Activated gamma-delta T cell treated with anti-CD3 and anti-CD28 coated beads, Interleukin-2, amount 50 U/mL, for 16 hours (primary cell): ENCODE data around the gene ARHGEF38.
"Not testable (repeated sequence)": the region's sequence is repeated elsewhere in the genome, so short reads cannot be mapped to it uniquely, and the experiment has no call there.

Experiments used
- DNase-seq: peaks from one replicate; pipeline ENCODE4 v3.0.0-alpha.2; 2020; ENCODE audit warnings: low read depth

ARHGEF38 gene

DNA sequence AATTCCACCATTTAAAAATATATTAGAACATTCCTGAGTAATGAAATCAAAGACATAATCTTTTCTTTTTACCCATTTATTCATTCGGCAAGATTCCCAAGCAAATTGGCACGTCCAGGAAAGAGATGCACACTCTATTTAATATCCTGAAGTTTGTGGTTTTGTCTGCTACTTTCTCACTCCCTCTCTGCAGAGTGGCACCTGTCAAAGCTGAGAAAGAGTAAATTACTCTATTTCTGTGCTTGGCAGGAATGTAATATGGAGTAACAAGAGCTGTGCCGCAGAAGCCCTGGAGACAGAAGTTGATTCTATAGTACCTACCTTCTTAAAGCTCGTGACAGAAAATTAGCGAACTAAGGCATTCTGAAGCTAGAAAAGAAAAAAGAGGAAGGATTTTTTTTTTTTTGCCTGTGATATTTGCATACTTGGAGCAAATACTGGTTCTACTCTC is 161.7 kb downstream of the ARHGEF38 start:
- DNase-seq: no peak

DNA sequence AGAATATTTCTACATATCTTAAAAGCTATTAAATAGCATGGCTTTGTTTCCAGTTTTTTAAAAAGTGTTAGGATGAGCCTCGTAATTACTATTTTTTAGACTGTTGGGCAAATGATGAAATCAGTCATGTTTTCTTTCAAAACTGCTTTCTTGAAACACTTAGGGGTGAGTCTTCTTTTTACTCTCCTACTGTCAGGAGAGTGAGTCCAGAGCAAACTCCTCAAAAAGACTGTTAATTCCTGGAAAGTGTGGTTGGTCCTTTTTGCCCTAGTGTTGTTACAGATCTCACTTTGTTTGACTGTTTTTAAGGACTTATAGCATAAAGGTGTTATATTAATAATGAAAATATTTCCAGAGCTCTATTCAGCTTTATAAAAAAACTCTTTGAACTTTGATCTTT is 162.5 kb downstream of the ARHGEF38 start:
- DNase-seq: no peak

DNA sequence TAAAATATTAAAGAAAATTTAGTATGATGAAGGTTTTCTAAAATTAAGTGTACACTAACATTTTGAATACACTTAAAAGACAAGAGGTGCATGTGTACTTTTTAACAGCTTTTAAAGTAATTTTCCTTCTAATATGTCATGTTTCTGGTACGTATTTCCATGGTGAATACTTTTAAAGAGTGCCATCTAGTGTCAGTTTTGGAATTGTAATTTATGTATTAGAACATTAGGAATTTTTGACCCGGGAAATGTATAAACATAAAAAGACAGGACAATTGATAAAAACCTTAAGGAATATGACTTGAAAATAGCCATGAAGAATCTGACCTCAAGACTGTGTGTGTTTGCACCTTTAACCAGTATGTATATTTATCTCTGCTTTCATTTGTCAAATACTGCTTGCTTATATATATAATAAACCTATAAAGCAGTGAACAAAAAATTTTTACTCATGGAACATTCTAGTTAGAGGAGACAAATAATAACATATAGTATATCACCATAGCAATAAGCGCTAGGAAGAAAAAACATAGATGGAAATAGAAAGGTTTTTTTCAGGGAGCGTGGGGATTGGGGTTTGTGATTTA is 163.4 kb downstream of the ARHGEF38 start:
- no peak for DNase-seq

DNA sequence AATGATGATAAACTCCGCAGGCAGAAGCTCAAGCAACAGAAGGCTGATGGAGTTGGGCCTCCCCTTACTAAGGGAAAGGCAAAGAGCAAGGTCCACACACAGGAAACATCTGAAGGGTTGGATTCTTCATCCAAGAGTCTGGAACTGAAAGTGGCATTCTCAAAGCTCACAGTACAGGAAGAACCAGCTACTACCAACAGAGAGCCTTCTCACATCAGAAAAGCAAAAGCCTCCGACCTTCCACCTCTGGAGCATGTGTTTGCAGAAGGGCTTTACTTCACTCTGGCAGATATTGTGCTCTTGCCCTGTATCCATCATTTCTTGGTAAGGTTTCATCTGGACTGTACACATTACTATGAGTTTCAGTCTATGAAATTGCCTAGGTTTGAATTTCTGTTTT is 166.8 kb downstream of the ARHGEF38 start:
- DNase-seq: no peak

DNA sequence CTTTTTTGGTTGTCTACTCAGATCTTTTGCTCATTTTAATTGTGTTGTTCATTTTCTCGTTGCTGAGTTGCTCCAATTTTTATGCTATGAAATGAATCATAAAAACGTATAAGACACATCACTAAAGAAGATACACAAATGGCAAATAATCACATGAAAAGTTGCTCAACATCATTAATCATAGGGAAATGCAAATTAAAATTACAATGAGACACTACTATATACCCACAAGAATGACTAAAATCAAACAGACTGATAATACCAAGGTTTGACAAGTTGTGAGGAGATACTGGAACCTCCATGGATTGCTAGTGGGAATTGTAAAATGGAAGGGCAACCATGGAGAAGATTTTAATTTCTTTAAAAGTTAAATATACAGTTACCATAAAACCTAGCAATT is 173.2 kb downstream of the ARHGEF38 start:
- DNase-seq: no peak

DNA sequence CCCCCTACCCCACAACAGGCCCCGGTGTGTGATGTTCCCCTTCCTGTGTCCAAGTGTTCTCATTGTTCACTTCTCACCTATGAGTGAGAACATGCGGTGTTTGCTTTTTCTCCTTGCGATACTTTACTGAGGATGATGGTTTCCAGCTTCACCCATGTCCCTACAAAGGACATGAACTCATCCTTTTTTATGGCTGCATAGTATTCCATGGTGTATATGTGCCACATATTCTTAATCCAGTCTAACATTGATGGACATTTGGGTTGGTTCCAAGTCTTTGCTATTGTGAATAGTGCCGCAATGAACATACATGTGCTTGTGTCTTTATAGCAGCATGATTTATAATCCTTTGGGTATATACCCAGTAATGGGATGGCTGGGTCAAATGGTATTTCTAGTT is 177.5 kb downstream of the ARHGEF38 start:
- DNase-seq: not testable (repeated sequence)
